PC-9 (cell line): ENCODE results near the gene SPOCK2. TPM values are rescaled to one million over a fixed set of nuclear protein-coding genes. Genes with fewer than 3 reads are reported as not detected.

ENCODE experiments used
- BruUV-seq: library from RNA; stranded (reverse); fragments of 400-500 nt; replicated peaks from 2 replicates; lab custom pipeline; 2021; lab: Mats Ljungman, UMichigan
- CTCF ChIA-PET: fragments of 300-600 bp; sonication (Branson Sonifier 250); formaldehyde crosslinking; loops from one replicate; lab custom pipeline; 2022; ENCODE audit warnings: antibody characterized with exemption; lab: Charles Lee
- POLR2A ChIA-PET: fragments of 300-600 bp; sonication (Branson Sonifier 250); formaldehyde crosslinking; loops from one replicate; lab custom pipeline; 2022; ENCODE audit warnings: antibody characterized with exemption; ENCODE audit not compliant: unreplicated experiment; lab: Charles Lee
- DNase-seq, 2 experiments: peaks; one replicate each; pipeline versions ENCODE4 v3.0.0 to v3.0.0-alpha.2; 2015 to 2022; ENCODE audit warnings: mixed read lengths in 1 of 2
- H2AFZ ChIP-seq: fragments of 200-600 bp; sonication (generic); 2 replicates; pipeline ENCODE4 v1.8.1; 2017; ENCODE audit warnings: antibody characterized with exemption
- H3F3A ChIP-seq: fragments of 200-600 bp; sonication (generic); 2 replicates; pipeline ENCODE4 v1.8.1; 2017; ENCODE audit warnings: antibody characterized with exemption, mild to moderate bottlenecking, low read depth; ENCODE audit not compliant: insufficient read depth
- H3K27ac ChIP-seq: fragments of 200-600 bp; sonication (generic); 2 replicates; pipeline ENCODE4 v1.6.1; 2016; ENCODE audit warnings: mixed run types
- H3K27me3 ChIP-seq: fragments of 200-600 bp; sonication (generic); 2 replicates; pipeline ENCODE4 v1.6.1; 2016; ENCODE audit warnings: low read depth, mixed run types; ENCODE audit not compliant: insufficient read depth
- H3K36me3 ChIP-seq: fragments of 200-600 bp; sonication (generic); 2 replicates; pipeline ENCODE4 v1.6.1; 2016; ENCODE audit warnings: low read depth, mixed run types
- H3K4me1 ChIP-seq: fragments of 200-600 bp; sonication (generic); replicated peaks from 2 replicates; pipeline ENCODE4 v1.6.1; 2016; ENCODE audit warnings: mixed run types; ENCODE audit not compliant: insufficient read depth
- H3K4me2 ChIP-seq: fragments of 200-600 bp; sonication (generic); 2 replicates; pipeline ENCODE4 v1.6.1; 2017; ENCODE audit warnings: mixed run types
- H3K4me3 ChIP-seq: fragments of 200-600 bp; sonication (generic); 2 replicates; pipeline ENCODE4 v1.6.1; 2016; ENCODE audit warnings: mixed run types
- H3K79me2 ChIP-seq: fragments of 200-600 bp; sonication (generic); 2 replicates; pipeline ENCODE4 v1.6.1; 2017; ENCODE audit warnings: low read depth, mixed run types
- H3K9me2 ChIP-seq: fragments of 200-600 bp; sonication (generic); 2 replicates; pipeline ENCODE4 v1.8.1; 2017; ENCODE audit warnings: mild to moderate bottlenecking; ENCODE audit not compliant: insufficient read depth
- H3K9me3 ChIP-seq: fragments of 200-600 bp; sonication (generic); 2 replicates; pipeline ENCODE4 v1.8.1; 2016; ENCODE audit warnings: low read depth; ENCODE audit not compliant: insufficient read depth
- H4K20me1 ChIP-seq: fragments of 200-600 bp; sonication (generic); 2 replicates; pipeline ENCODE4 v1.8.1; 2017; ENCODE audit not compliant: insufficient read depth
- CTCF ChIP-seq: fragments of 200-600 bp; sonication (generic); conservative IDR thresholded peaks from 2 replicates; pipeline ENCODE4 v1.6.1; 2017; ENCODE audit warnings: mixed run types, antibody characterized with exemption, mild to moderate bottlenecking, moderate library complexity
- EZH2 ChIP-seq: fragments of 200-600 bp; sonication (generic); IDR thresholded peaks from 2 replicates; pipeline ENCODE4 v1.8.0; 2017; ENCODE audit warnings: antibody characterized with exemption, low read depth
- intact Hi-C: fragments of 100-400 bp; cut with micrococcal nuclease; formaldehyde crosslinking; loops from one replicate; pipeline ENCODE4 v1.10.0; 2022; ENCODE audit not compliant: unreplicated experiment
- total RNA-seq: library from RNA; stranded (reverse); gene quantifications from 2 replicates; pipeline ENCODE4 v1.2.3, GENCODE V29; 2021

Gene SPOCK2
- total RNA-seq, 1 experiment from 2014 or later = 5.3 TPM

DNA sequence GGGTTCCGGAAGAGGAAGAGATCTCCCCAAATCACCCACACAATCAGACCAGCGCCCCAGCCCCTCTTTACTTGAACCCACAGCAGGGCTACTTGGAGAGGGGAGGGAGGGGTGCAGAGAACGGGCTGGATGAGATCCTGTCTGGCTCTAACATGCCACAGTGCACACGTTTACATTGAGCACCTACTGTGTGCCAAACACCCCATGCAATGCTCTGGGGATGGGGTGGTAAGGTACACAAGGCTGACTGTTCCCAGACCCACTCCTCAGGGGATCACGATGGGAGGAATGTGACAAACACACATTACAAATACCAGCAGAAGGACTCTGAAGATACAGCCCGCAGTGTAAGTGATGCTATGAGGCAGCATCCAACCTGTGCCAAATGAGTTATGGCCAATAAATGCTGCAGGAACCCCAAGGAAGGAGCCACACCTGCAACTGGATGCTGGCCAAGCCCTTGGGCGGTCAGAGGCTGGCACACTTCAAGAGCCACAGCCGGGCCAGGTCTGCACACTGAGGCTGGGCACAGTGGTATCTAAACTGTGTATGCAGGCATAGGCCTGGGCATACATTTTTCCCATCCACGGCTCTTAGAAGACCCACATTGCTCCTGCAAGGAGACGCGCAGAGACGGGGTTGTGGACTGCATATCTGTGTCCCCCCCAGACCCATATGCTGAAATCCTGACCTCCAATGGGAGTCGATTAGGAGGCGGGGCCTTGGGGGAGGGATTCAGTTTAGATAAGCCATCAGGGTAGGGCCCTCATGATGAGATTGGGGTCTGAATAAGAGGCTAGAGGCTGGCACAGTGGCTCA lies 6.4 kb downstream of the SPOCK2 start:
- CTCF ChIA-PET = no interaction called here
- H3K4me2 ChIP-seq = peak overlapping the region; percentile 70
- no peaks in the 10 kb centered on the region for H3K9me3 ChIP-seq
- no peaks in the 10 kb centered on the region for H3K36me3 ChIP-seq
- peaks cover 48% of the 10 kb centered on the region for H3F3A ChIP-seq
- H4K20me1 ChIP-seq = no peaks in the 10 kb centered on the region
- POLR2A ChIA-PET = interaction anchor here (0.7 kb wide), 1 partner anchor 41 kb away, joined by 7 read pairs; no protein-coding TSS in a partner anchor
- peak overlapping the region; percentile 25; the same call in 1 of the 2 replicates for H3K4me3 ChIP-seq
- H3K27me3 ChIP-seq = no peaks in the 10 kb centered on the region
- TF ChIP-seq EZH2 (no peak), CTCF (no peak)
- H2AFZ ChIP-seq = no peak overlapping the region
- H3K4me1 ChIP-seq = peaks cover 57% of the 10 kb centered on the region
- intact Hi-C loops = loop anchor here (1.0 to 2.0 kb wide), 4 partner anchors 134 to 253 kb away; partner anchors contain the start of genes ANAPC16 and ASCC1
- H3K79me2 ChIP-seq = no peaks in the 10 kb centered on the region
- H3K27ac ChIP-seq = peak overlapping the region; percentile 86
- DNase-seq = peak; percentile 99 to 100
- H3K9me2 ChIP-seq = no peaks in the 10 kb centered on the region
- no TSS peak for BruUV-seq

GRCh38 chr10:72081210-72081609 lies 7.1 kb downstream of the SPOCK2 start:
- H2AFZ ChIP-seq = no peak overlapping the region
- TF ChIP-seq EZH2 (no peak), CTCF (no peak)
- peak overlapping the region; percentile 25; the same call in 1 of the 2 replicates for H3K4me3 ChIP-seq
- ChIA-PET POLR2A (interaction anchor here (0.5 to 0.7 kb wide), 4 partner anchors 31 to 195 kb away, joined by 3 to 7 read pairs (median 6); no protein-coding TSS in a partner anchor), CTCF (no interaction called here)
- DNase-seq = peak in 1 of 2 experiments; percentile 37
- TSS peak; percentile 78 for BruUV-seq
- no peaks in the 10 kb centered on the region for H4K20me1 ChIP-seq
- no peaks in the 10 kb centered on the region for H3K9me2 ChIP-seq
- peaks cover 57% of the 10 kb centered on the region for H3K4me1 ChIP-seq
- H3K79me2 ChIP-seq = no peaks in the 10 kb centered on the region
- no peaks in the 10 kb centered on the region for H3K9me3 ChIP-seq
- intact Hi-C loops = loop anchor here (1.0 to 2.0 kb wide), 3 partner anchors 180 to 254 kb away; no protein-coding TSS in a partner anchor
- peaks cover 48% of the 10 kb centered on the region for H3F3A ChIP-seq
- peak overlapping the region; percentile 86 for H3K27ac ChIP-seq
- H3K36me3 ChIP-seq = no peaks in the 10 kb centered on the region
- no peaks in the 10 kb centered on the region for H3K27me3 ChIP-seq
- H3K4me2 ChIP-seq = peak overlapping the region; percentile 70
